Right lung (tissue), 5 donors: Measurements from ENCODE around the gene CTNNA2. TPM values are rescaled to one million over a fixed set of nuclear protein-coding genes. Genes with fewer than 3 reads are reported as not detected.

Experiments used
- DNase-seq, 2 donors: peaks; one replicate each; pipeline ENCODE4 v3.0.0-alpha.2; 2013
- polyA plus RNA-seq, 5 donors: library from polyadenylated mRNA; unstranded; fragments of 120-200 nt; gene quantifications; one replicate each; pipeline versions ENCODE4 v1.2.1 to v1.2.3, GENCODE V29; 2013; ENCODE audit warnings: inconsistent platforms in 1 of 5, low replicate concordance in 1 of 5; ENCODE audit not compliant: insufficient read length in 5 of 5, insufficient read depth in 1 of 5

CTNNA2 gene
- polyA plus RNA-seq, 5 donors = 0.15 to 0.33 (median 0.23) TPM

DNA sequence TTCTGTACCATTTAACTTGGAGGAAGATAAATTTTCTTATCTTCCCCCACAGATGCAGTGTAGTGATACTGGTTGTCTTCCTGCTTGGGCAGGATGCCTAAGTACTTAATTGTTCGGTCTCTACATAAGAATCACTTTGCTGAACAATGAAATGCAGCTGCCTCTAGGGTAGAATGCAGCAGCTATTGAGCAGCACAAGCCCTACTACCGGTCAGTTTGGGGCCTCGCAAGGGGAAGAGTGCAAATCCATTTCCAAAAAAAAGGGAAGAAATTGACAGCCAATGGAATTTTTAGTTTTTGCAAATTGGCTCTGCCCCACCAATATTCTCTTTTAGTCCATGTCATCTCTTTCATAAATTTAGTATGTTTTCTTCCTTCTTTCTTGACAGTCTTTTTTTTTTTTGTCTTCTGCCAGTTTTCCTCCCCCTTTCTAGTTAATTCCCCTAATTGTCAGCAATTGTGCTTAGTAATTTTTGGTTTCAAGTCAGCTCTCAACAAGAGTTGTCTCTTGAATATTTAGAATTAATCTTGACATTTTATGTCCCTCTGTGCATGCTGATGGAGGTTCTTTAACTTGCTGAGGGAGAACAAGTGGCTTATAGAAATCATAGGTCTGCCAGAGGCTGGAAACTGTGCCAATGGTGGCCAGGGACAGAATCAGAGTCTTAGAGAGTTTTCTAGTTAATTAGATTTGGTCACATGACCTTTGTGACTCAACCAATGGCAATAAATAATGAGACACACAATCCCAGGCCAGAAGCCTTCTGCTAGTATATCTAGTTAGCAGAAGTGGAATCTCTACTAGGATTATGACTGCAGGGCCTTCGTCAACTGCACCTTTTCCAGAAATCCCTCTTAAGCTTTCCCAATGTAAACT lies 270.0 kb downstream of the CTNNA2 start:
- DNase-seq = no peak

DNA sequence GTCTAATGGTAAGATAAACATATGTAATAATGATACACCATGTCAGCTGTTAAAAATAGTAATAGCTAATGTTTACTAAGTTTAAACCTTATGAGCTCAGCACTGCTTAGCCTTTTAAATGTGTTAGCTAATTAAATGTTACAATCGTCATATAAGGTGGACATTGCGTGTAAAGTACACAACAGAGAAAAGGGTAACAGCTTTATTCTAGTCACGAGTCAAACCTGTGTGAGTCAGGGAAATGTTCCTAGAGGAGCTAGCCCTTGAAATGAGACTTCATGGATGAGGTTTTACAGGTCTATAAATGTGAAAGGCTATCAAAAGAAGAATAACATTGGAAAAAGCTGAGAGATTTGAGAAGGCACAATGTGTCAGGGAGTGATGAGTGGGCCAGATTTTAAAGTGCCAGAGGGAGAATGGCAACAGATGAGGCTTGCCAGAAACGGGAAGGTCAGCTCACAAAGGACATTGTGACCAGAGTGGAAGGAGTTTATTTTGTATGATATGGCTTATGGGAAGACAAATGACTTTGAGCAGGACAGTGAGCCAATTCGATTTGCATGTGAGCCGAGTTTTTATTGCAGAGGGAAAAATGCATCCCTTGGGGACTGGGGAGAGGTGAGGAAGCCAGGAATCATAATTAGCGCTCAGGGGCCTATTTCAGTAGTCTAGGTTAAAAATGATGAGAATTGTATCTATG lies 276.3 kb downstream of the CTNNA2 start:
- DNase-seq = no peak

DNA sequence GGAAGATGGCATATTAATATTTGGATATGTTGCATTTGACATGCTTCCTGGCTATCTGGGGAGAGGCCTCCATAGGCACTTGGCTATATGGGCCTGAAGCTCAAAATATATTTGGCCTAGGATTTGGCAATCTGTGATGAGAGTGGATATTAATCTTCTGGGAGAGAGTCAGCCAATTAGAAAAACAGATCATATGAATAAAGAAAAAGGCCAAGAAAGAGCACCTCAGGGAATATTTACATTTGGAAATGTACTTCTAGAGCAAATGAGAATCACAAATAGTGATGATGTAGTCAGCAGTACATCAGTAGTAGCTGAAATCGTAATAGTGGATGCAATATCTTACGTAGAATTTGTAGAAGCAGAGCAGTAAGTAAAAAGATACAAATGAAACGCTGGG lies 277.0 kb downstream of the CTNNA2 start:
- DNase-seq = no peak

DNA sequence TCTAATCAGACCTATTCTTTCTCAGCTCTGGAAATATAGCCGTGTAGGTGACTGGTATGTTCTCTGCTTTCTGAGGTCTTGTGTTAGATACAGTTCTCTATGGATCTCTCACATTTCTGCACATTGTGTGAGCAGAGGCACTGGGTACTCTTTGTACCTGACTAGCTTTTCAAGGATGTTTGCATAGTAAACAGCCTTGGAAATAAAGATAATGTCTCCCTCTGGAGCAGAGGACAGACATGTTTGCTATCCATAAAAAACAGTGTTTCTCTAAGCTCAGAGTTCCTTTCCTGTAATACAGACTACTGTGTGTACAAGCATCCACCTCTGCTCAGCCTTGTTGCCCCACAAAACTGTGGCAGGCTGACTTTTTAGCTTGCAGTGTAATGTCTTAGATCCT lies 279.2 kb downstream of the CTNNA2 start:
- DNase-seq = no peak

DNA sequence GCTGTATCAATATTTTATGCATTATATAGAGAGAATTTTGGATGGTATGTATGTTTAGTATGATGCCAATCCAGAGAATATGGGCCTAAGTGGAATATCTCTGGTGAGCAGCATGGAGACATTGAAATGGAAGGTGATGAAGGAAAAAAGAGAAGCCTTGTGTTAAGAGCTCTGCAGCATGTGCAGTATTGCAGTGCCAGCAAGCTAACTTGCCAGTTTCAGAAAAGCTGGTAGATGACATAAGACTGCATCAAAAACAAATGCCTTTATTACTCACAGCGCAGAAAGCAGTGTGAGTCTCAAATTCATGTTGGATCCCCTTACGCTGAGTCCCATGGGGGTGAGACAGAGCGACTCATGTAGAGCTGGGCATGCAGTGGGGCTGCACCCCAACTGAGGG lies 280.2 kb downstream of the CTNNA2 start:
- DNase-seq = no peak

DNA sequence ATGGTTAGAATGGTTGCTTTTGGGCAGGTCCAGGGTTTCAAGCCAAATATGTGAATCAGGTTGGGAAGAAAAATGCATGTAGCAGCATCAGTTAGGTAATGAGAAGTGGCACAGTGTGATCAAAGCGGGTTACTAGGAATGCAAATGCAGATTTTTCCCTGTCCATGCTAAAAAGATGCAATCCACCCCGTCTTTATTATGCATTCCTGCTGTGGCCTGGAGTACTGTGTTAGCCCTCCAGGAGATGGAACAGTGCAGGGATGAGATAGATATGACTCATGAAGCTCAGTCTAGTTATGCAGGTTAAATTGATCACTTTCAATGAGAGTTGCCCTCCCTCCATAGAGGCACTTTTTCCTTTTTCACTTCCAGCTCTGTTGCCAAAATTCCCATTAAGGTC lies 283.8 kb downstream of the CTNNA2 start:
- no peak for DNase-seq

DNA sequence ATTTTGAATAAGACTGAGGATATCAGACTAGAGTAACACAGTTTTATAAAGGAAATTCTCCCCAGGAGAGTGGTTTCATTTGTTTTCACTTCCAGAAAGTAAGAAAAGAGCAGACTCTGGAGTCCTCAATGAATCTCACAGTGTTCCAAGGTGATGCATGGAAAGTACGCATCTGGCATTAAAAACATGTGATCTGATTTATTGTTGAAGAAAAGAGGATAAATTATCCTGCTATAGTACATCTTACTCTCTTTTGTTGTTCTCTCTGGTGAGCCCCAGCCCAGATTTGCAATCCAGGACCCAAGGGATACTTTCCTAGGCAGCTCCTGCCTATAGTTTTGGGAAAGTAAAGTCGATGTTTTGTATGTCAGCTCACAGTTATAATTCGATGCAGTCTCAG lies 285.9 kb downstream of the CTNNA2 start:
- no peak for DNase-seq

DNA sequence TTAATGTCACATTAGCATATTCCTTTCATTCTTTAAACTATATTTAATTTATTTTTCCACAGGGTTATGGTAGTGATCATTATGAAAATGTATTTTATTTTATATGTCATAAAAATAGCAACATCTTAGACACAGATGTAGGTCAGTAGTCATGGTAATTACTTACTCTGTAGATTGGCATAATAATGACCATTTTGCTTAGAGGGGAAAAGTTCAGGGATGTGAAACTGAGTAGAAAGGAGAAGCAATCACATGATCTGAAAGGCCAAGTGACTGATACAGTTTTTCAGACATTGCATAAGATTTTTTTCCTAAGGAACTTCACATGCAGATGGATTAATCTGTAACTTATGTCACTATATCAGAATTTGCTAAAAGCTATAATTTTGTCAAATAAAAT lies 286.9 kb downstream of the CTNNA2 start:
- DNase-seq = no peak

DNA sequence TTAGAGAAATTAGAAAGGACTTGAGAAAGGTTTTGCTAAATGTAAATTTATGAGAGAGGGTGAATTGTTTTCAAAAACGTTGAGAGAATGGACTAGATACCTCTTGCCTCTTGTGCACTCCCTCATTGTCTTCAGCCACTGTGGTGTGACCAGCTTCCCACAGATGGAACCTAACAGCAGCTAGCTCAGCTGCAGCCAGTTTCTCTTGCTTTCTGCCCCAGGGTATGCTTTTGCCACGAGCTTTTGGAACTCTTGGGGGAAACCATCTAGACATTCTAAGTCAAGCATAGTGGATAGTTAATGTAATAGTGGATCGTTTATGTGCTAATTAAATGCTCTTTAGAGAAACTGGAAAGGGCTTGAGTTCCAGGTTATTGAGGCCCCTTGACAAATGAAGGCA lies 288.2 kb downstream of the CTNNA2 start:
- DNase-seq = no peak

DNA sequence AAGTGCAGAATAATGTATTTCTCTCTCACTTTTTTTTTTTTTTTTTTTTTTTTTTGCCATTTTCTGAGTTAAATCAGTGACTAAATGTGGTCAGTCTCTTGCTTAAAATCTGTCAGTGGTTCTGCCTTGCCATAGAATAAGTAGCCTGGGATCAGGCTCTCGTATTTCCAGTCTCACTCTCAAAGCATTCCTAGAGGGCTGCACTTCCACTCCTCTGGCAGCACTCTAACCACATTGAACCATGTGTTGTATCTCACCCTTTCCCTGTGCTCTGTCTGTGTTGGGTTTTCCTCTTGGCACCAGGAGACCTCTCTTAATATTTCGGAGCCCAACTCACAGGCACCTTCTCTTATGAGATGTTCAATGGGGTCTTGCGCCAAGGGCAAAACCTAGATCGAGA lies 304.4 kb downstream of the CTNNA2 start:
- DNase-seq = no peak

DNA sequence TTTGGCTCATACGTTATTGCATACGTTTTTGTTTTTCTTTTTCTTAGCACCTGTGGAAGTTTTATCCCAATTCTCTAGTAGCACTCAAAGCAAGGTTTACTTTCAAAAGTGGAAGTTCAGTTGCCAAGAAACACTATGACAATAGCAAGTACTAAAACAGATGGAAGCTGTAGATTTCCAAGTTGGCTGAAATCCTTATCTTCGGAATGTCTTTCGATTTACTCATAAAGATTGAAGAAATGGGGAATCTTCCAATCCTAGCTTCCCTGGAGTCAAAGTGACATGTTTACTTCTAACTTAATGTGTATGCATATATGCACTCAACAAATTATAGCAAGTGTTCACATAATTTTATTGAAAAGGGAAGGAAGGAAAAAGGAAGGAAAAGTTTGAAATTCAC lies 307.4 kb downstream of the CTNNA2 start:
- peak; percentile 7 to 9 for DNase-seq

DNA sequence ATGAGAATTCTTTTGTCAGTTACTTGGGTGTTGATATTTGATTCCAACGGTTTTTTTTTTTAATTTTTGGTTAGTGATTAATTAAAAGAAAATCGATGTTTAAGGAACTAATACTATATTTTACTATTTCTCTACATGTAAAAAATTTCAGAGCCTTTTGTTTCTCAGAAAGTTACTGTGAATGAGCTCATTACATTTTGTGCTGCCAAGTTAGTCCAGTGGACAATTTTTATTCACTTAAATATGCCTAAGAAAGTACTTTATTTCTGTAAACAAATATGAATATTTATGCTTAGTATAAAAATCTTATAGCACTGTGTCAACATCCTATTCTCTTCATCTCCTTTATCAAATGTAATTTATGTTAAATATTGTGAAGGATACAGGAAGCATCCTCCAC lies 309.3 kb downstream of the CTNNA2 start:
- no peak for DNase-seq

DNA sequence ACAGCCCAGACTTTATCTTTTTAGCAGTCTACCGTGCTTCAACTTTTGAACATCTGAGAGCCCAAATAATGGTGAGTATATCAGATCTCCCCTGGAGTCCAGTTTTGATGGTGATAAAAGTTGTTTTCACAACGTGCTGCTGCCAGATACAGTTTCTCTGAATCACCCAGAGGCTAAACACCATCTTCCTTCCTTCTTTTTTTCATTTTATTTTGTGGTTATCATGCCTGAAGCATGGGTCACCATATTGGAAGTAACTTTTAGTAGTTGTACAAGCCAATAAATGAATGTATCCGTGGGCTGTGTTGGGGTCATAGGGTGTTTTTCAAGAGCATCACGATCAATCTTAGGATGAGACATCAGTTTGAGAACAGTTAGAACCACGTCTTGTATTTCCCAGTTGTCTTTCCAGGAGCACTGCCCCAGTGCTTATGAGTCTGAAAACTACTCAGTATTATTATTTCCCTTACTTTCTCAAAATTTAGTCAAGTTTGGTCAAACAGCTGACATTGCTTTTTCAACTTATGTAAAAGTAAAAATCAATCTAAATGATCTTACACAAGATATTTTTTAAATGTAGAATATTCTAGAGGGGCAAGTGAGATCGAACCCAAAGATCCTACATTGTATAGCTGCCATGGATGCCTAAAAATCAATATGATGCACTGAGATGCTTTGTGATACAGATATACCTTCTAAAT lies 311.4 kb downstream of the CTNNA2 start:
- no peak for DNase-seq

DNA sequence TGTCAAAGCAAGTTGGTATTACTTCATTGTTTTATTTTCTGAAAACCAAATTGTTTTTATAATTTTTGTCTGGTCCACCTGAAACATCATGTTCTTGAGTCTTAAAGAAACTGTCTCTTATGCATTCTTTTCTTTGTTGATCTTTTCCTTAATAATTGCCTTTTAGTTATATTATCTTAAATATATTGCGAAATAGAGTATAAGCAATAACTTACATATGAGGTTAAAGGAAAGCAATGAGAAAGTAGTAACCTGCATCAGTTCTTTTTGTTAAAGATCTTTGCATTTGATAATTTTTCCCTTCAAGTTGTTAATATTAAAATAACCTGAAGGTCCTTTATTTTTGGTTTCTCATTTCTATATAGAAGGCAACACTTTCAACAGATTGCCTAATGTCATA lies 315.0 kb downstream of the CTNNA2 start:
- DNase-seq = no peak

DNA sequence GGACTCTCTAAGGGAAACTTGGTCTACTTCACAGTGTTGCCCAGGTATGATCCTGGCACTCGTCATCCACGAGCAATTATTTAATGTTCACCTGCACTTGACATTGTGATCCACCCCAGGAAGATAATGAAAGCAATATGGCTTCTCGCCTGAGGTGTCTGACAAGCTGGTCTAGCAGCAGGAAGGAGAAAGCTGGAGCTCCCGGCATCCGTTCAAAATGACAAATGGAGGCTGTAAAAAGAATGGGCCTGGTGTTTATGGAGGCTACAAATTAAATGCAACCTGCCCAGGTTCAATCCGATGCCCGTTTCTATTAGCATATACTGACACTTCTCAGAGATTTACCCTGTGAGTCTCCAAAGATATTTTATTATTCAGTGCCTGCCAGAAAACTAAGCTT lies 317.6 kb downstream of the CTNNA2 start:
- DNase-seq = no peak

DNA sequence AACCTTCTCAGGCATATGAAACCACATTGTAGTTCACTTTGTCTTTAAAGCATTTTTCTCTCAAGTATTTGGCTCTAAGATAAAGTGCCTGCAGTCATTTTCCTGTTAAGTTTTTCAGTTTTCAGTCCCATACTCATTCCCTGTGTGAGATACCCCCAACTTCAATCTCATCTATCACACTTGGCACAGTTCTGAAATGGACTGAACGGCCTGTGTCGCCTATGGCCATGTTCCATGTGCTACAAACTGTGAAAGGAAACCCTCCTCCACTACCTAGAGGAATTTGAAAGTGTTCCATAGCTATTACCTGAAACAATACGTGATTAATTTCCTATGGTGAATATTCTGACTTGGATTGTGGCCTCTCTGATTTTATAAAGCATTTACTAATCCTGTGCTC lies 319.1 kb downstream of the CTNNA2 start:
- DNase-seq = no peak

DNA sequence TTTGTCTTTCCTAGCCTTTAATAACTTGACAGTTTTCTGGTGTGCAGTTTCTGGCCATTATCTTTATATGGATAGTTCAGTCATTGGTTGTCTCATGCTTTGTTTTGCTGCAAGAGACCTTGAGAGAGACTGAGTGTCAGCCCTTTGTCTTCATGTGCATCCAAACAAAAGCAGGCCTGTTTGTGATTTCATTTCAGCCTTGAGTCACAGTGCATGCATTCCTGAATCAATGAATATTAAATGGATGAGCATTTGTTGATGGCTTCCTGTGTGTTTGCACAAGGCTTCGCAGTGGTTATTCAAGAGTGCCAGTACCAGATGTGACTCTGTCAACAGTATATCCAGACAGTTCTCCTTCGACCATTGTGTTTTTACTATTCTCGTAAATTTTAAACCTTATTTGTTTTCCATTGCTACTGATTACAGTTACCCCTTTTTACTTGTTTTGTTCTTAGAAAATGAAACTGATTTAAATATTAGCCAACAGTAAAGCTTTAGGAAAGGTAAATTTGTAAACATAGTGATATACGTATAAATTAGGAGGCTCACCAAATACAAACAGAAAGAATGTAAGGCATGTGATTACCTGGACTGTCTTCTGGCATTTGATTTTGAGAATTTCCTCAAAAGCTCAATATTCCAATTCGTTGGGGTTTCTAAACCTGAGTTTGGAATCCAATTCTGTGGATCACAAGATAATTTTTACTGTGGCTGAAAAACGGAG lies 319.8 kb downstream of the CTNNA2 start:
- DNase-seq = no peak

DNA sequence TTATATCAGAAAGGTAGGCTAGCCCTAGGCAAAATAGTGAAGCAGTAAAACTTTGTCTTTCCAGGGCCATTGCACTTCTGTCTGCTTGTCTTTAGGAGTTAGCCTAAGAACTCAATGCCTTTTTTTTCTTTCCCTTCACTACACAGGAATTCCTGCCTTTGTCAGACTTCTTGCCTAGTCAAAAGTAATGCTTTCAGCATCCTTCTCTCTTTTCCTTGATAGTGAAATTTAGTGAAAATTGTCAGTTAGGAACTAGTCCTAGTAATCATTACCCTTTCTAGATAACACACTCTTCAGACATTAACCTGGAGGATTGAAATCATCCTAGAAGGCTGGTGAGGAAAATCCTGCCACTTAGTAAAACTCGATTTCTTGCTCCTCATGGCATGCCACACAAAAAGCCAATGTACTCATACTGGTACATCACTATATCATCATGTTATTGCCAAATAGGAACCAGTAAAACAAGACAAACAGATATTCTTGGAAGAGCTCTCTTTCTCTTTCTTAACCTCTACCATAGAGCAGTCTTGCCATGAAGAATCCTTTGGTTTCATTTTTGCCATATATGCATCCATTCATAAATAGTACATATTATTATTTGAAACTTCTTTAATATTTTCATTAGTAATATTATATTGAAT lies 320.5 kb downstream of the CTNNA2 start:
- DNase-seq = no peak

DNA sequence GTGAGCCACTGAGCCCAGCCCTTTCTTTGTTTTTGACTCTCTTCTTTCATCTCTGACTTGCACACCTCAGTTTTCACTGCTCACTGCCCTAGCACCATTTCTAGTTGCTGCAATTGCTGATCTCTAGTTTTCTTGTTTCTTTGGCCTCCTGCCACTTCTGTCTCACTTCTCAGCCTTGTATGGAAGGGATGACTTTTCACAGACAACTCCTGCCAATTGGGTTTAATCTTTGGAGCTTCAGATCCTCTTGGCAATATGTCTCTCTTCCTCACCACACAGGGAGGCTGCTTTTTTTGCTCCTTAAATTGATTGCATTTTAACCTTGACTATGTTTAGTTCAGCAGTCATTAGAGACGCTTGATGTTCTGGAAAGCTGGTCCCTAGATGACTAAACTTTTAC lies 323.1 kb downstream of the CTNNA2 start:
- no peak for DNase-seq

DNA sequence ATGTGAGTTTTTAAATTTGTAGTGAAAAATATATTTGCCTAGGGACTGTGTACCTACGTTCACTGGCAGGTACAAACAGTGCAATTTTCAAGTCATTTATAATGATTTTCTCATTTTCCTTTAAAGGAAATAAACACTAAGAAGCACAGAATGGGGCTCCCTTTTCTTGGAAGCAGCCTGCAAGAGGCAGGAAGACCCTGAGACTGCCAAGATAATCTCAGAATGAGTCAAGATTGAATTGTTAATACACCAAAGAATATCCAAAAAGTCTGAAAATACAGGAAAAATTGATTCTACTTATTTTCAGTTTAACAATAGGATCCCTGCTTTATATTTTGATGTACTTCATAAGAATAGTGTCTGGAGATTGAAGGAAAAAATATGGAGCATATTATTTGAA lies 331.2 kb downstream of the CTNNA2 start:
- no peak for DNase-seq

DNA sequence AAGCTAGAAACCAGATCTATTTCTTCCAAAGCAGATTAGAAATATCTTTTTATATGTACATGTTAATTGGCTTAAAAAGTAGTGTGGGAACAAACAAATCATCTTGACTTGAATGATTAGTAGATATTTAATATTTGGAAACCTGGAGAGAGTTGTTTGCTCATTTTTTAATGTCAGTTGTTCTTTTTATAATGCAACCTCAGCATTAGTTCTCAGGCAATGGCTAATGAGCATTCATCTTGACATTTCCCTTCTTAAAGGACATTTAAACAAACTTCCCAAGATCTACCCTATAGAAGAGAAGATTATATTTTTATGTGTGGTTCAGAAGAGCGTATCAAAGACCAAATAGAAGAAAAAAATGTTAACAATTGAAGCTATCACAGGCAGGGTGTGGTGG lies 334.0 kb downstream of the CTNNA2 start:
- no peak for DNase-seq

DNA sequence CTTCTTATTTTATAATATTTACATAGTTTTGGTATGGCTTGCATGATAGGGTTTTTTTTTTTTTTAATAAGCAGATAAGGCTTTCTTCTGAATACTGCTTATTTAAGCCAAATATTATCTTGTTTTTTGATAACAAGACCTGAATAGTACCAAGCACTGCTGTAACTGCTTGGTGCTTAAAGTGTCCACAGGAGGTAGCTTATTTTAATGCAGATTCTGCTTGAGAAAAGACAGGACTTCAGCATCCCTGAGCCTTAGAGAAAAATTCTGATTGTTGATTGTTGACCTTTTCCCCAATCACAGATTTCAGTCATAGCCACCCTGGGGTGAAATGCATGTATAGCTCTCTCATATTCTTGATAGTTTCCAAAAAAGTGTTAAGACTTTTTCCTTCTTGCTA lies 336.4 kb downstream of the CTNNA2 start:
- no peak for DNase-seq
